PC-9 (cell line): ENCODE data around the gene CPXM1.

Experiments
- CTCF ChIP-seq: fragments of 200-600 bp; sonication (generic); conservative IDR thresholded peaks from 2 replicates; pipeline ENCODE4 v1.6.1; 2017; ENCODE audit warnings: mixed run types, antibody characterized with exemption, mild to moderate bottlenecking, moderate library complexity
- EZH2 ChIP-seq: fragments of 200-600 bp; sonication (generic); IDR thresholded peaks from 2 replicates; pipeline ENCODE4 v1.8.0; 2017; ENCODE audit warnings: antibody characterized with exemption, low read depth

DNA sequence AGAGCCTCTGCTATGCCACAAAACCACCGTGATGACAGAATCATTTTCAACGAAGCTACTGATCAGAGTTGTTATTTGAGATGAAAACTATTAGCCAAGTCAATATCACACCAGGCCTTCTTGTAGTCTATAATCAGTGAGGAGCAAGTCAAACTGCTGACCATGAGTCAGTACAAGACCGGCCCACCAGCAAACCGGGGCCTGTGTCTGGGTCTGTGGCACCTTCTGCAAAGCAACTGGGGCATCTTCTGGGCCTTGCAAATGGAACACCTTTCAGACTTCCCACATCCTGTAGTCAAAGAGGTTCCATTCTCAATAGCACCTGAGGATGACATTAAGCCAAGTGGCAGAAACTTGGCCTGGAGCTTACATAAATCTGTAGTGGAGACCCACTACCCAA is 38.5 kb downstream of the CPXM1 start:
- TF ChIP-seq CTCF (no peak), EZH2 (no peak)
